ENCODE data around the gene PYROXD2.

The PYROXD2 gene

DNA sequence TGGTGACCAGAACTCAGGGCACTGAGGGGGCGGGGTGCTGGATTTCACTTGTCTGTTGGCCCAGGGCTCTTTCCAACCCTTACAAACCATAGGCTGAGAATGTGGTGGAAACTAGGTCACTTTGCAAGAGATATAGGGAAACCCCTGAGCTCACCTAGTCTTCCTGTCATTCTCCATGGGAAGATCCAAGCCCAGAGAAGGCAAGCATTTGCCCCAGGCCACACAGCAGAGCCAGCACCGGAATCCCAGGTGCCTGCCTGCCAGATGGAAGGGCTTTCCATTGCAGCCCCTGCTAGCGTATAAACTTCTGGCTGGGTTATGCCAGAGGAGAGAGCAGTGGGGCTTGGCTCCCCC is 427 bp downstream of the PYROXD2 start:
- FAIRE-seq, result no peak

DNA sequence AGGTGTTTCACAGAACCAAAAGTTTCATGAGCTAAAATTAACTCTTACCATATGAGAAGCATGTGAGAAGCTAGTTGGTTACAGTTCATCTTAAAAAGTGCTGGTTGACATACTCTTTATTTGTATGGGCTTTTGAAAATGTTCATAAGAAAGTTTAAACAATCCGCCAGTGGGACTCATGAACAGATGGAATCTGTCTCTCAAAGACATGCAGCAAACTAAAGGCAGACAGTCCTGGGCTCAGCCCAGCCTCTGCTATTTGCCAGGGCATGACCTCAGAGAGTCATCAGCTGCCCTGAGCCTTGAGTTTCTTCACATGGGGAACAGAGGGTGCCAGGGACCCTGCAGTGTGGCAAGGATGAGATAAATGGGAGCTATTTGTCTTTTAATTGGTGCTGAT is 3.2 kb downstream of the PYROXD2 start:
- no peak for FAIRE-seq

DNA sequence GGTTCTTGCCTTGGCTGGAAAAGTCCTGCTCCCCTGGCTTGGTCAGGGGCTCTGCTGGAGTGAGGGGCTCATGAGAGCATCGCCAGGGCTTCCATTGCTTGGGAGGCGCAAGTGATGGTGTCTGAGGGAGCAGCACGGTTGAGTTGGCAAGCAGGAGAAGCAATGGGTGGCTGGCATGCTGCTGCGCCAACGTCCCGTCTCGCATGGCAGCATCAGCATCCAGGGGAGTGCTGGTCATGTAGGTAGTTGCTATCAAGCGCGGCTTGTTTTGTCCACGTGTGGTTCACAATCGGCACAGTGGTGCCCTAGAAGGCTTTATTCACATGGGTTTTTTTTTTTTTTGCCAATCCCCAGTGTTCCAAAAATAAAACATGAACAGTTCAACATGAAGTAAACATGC is 3.8 kb downstream of the PYROXD2 start:
- no peak for FAIRE-seq

DNA sequence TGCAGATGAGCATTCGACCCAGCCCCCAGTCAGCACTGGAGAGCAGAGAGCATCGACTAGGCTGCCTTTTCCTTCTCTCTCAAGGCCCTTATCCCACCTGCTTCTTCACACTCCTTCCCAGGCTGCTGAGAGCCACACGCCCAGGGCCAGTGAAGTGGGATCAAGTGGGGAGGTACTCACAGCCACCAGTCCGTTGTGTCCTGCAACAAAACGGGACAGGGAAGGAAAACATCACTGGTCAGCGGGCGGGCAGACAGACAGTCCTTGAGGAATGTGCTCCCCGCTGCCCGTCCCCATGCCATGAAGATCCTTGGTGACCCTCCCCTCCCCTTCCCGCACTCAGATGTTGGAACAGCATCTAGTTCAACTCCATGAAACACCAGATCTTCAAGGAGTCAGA is 4.2 kb downstream of the PYROXD2 start:
- no peak for FAIRE-seq

DNA sequence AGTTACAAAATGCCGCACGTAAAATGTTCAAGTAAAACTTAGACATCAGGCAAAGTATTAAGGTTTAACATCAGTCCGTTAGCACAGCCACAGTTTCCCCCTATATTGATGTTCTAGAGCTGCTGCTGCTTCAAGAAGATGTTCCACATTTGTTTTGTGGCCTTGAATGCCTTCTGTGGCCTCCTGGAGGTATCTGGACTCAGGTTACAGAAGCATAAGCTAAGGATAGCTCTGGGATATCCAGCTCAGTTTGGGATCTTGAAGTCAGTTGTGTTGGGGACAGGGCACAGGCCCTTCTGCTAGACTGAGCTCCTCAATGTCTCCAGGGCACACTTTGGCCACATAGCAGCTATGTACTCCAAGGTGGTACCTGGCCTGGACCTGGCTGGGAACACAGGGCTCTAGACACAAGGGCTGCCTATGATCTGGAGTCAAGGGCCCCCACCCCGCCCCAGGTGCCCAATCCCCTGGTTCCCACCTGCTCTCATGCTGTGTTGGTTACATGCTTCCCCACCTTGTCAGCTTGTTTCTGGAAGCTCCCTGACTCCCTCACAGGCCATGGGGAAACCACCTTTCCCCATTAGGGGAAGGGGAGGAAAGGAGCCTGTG is 4.7 kb downstream of the PYROXD2 start:
- no peak for FAIRE-seq

DNA sequence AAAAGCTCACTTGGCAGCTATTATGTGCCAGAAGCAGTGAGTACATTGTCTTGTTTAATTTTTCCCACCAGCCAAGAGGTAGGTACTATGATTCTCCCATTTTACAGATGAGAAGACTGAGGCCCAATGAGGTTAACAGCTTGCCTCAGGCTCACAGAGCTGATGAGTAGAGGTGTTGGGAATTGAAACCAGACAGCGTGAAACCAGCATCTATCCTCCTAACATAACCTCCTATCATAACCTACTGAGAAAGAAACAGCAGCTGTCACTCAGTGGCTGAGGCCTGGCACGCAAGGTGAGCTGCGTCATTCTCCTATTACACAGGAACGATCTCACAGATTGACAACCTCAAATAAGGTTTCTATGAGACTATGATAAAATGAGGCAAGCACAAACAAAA is 6.2 kb downstream of the PYROXD2 start:
- no peak for FAIRE-seq

DNA sequence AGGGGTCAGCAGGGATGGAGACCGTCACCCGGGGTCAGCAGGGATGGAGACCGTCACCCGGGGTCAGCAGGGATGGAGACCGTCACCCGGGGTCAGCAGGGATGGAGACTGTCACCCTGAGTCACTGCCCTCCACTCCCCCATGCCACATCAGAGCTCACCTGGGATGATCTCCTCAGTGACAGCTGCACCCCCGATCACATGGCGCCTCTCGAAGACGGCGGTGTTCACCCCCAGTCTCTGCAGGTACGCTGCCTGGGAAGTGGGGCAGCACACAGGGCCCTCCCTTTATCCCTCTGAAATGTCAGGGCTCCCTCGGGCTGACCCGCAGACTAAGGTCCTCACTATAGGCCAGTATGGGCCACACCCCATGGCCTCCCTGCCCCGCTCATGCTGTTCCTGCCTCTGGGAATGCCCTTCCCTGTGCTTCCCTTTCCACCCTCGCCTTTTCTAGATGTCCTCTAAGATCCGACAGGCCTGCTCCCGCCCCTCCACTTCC is 7.2 kb downstream of the PYROXD2 start:
- FAIRE-seq, result no peak

DNA sequence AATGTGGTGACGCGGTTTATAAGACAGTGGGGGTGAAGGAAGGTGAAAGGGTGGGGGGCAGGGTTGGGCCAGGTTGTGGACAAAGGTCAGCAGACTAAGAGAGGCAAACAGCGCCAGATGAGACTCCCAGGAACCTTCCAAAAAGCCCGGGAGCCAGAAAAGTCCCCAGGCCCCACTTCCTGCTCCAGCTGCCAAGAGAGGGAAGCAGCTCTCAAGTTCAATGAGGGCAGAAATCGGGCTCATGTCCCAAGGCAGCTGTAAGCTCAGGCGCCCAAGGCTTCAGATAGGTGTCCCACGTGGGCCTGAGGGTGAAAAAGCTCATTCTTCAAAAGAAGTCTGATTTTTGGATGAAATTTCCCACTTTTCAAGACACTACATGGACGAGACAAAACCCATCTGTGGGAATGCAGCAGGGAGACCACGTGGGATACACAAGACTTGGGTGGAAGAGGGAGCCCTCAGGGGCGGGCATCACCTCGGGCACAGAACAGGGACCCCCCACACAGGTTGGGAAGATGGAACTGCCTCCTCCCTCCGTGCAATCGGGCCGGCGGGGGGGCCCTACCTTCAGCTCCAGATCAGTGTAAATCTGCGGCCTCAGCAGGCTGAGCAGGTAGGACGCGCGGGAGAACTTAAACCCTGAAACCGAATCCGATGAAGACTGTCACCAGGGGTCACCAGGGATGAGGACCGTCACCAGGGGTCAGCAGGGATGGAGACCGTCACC is 7.8 kb downstream of the PYROXD2 start:
- no peak for FAIRE-seq

DNA sequence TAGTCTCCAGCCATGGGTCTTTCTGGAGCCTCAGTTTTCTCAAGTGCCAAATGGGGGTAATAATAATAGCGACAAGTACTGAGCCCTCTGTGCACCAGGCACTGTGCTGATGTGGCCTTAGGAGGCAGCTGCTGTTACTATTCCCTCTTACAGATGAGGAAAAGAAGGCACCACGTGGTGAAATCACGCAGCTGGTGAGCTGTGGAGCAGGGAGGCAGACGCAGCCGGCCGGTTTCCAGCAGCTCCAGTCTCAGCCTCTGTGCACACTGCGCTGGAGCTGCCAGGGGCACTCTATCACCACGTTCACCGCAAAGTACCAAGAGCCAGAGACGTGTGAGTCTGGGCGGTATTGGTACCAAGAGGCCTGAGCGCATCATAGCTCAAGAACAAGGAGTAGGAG is 9.6 kb downstream of the PYROXD2 start:
- FAIRE-seq, result no peak

DNA sequence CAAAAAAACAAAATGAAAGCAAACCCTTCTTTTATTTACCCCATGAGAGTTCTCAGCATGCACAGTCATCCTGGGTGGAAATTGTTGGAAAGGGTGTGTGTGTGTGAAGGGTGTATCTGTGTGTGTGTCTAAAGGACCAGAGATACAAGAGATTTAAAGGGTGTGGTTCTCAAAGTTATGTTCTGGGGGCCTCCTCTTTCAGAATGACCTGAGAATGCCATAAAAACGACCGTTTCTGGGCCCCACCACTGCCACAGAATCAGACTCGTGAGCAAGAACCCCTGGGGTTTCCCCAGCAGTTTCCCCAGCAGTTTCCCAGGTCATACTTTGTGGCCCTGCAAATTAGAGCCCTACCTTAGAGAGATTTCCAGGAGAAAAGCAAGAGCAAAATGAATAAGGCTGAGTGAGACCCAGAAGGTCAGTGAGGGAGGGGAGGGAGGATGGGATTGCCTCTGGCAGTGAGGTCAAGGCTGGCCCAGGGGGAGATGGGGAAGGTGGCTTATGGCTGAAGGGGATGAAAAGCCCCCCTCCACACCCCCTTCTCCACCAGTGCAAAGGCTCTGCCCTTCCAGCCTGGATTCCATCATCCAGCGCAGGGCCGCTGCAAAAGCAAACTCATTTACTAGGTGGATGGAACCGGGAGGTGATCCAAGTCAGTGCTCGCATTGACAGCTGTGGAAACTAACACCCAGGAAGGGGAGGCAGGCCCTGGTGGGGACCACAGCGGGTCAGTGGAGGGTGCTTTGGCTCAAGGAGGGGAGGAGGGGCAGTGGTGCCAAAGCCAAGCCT is 10.2 kb downstream of the PYROXD2 start:
- FAIRE-seq, result no peak

DNA sequence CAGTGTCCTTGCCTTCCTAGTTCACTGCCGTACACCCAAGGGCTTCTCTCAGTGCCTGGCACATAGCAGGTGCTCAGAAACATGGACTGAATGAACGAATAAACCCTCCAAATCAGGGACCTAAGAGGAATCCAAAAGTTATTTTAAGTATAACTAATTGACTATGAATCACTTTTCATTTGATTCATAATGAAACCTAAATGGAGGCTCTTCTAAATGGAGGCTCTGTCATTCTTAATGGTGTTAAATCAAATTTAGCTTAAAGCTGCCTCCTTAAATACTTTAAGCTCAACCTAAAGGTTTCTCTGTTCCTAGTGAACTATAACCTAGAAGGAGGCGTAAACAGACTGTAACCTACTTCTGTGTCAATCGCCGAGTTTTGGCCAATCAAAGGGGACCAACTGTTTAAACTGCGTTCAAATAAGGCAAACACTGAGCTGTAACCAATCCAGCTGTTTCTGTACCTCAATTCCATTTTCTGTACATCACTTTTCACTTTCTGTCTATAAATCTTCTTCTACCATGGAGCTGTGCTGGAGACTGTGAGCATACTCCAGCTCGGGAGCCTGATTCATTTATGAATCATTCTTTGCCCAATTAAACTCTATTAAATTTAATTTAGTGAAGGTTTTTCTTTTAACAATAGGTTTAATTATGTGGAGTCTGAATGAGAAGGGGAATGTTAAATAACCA is 11.0 kb downstream of the PYROXD2 start:
- FAIRE-seq, result no peak

DNA sequence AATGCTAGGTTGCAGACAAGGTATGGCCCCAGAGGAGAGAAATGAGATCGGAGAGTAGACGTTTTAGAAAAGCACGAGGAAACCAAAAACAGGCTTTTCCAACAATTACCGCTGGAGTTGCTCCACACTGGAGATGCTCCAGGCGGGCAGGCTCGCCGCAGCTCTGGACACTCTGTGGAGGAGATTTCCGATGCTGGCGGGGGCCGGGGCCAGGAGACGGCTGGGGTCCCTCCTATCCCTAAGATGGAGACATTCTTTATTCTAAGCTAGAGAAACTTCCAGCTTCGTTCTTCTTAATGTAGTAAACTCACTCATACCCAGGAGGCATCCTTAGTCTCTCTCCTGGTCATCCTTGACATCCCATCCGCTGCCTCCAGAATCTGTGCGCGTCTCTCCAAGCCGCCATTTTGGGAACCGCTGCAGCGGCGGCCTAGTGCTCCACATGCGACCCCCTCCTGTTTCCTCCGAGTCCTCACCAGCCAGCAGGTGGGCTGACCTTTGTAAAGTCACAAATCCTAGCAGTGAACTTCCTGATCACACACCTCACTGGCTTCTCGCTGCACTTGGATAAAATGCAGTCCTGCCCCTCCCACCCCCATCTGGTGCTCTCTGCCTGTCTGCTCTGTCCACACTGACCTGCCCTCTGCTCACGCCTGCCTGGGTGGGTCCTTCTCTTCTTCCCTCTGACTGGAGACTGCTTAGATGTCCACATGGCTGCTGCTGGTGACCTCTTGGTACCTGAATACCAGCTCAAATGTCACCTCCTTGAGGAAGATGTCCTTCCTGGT is 11.9 kb downstream of the PYROXD2 start:
- FAIRE-seq, result no peak

DNA sequence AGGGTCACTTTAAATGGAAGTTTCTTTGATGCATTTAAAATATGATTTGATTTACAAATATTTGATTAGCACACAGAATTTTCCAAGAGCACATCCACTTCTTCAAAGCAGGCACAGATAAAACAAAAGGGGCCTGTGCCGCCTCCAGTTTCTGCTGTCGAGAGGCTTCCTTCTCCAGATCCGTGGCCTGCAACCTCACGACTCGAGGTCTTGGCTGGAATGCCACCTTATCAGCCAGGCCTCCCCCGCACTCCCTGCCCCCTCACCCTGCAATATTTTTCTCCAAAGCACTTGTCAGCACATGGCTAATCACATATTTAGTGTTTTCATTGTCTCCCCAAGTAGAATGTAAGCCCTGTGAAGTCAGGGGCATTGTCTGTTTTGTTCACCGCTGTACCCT is 12.5 kb downstream of the PYROXD2 start:
- no peak for FAIRE-seq

DNA sequence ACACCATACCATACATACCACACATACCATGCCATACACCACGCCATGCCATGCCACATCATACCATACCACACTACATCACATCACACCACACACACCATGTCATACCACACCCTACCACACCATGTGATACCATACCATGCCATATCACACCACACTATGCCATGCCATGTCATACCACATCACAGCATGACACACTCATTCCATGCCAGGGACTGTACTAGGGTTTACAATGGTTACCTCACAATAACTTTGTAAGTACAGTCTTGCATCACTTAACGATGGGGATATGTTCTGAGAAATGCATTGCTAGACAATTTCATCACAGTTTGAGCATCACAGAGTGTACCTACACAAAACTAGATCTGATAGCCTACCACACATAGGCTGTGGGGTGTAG is 14.5 kb downstream of the PYROXD2 start:
- FAIRE-seq, result no peak

DNA sequence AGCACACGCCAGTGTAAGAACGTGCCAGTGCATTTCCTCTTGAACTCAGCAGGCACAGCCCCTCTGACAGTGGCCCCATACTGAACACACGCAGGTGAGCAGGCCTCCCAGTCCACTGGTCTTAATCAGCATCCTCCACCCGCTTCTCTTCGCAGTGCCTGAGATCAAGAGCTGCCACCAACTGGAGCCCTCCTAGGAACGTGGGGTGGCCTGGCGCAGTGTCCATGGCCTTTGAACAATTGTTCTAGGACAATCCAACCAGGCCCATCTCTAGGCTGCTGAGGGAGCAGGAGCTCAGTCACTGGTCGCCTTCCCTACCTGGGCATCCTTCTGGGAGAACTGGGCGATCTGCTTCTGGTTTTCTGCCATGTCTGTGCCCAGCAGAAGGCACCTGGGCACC is 15.2 kb downstream of the PYROXD2 start:
- FAIRE-seq, result no peak

DNA sequence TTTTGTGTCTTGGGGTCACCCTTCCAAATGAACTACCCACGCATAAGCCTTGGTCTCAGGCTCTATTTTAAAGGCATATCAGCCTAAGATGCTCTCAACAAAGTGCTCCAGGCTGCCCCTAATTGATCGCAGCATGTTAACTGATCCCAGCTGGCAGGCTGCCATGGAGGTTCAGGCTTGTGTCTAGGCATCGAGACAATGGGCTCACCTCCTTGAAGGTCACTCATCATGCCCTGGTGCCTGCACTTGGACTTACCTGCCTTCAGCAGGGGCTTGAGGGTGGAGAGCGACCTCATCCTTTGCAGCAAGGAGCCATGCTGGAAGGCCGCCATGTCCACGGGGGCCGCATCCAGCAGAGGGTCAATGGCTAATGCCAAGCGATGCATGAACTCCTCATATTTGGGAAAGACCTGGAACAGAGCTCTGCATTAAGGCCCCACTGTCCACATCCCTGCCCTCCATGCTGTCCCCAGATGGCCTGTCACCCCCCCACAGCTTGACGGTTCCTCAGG is 17.8 kb downstream of the PYROXD2 start:
- FAIRE-seq, result no peak

DNA sequence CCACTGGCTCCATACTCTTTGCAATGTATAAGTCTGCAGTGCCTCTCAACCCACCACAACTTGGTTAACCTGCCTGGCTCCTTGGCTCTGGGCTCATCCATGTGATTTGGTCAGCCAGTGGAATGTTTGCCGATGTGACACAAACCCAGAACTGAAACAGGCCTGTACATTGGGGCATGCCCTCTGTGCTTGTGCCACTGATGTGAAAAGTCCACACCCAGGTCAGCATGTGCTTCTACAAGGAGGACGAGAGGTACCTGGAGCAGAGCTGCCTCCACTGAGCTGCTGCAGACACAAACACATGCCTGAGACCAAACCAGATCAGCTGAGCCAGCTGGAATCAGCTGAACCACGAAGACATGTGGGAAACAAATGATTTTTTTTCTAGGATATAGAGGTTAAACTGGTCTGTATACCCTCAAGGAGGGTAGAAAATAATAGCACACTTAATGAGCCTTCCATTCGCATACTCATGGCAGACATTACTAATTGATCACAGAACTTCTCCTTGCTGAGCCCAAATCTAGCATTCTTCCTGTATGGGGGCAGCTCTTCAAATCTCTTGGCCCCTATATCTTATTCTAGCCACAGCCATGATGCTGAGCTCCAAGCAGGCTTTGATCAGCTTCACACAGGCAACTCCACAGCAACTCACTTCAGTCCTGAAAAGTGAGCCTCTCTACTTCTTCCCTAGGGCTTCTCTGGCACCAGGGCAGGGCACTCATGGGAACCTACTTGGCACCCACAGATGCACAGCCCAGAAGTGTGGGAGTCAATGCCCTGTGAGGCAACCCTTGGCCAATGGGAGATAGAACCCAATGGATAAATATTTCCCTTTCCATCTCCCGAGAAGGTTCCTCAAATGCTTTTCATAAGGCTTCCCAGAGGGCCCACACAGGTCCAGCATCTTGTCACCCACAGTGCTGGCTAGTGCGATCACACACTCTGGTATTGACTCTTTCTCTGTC is 18.6 kb downstream of the PYROXD2 start:
- FAIRE-seq, result no peak

DNA sequence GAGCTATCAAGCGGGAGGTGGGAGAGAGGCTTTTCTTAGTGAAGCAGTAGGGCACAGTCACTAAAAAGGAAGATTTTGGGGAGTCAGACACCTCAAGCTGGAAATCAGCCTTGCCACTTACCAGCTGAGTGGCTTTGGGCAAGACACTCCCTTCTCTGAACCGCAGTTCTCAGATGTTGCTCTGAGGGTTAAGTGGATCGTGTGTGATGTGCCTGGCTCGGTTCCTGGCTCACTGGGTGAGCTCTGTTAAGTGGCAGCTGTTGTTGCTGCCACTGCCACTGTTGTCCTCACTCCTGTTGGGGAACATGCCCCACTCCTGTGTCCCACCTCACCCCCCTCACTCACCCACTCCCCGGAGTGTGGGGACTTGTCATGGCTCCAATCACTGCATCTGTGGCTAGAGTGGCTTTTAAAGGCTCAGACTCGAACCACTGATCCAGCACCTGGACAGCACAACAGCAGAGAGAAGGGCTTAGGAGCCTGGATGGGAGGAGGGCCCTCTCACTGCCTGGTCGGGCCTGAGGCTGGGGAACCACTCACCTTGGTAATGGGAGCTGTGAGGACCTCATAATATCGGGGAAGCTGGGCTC is 20.0 kb downstream of the PYROXD2 start:
- no peak for FAIRE-seq

DNA sequence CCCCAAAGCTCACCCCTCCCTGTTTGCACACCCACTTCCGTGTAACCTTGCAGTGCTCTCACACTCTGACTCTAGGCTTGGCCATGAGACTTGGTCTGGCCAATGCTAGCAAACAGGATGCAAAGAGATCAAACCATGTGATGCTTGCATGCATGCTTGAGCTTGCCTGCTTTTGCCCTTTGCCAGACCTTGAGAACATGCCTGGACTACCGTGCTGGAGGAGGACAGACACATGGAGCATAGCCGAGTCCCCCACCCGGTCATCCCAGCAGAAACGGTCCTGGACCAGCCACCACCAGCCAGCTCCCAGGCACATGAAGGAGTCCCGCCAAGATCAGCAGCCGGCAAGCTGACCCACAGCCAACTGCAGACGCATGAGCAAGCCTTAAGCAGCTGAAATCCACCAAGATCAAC is 23.4 kb downstream of the PYROXD2 start:
- FAIRE-seq, result no peak

DNA sequence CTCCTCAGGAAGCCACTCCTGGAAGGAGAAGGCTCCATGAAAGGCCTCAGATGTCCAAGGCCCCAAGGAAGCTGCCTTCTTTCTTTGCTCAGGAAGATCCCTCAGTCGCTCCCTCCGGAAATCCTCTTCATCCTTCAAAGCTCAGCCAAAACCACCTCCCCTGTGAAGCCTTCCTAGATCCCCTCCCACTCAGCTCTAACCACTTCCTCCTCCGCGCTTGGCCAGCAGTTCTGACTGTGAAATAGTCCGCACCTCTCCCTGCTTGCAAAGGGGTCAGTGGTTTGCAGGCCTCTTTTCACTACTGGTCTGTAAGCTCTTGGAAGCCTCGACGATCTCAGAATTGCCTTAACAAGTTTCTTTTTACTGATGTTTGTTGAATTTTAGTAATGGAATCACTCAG is 23.9 kb downstream of the PYROXD2 start:
- FAIRE-seq, result no peak

DNA sequence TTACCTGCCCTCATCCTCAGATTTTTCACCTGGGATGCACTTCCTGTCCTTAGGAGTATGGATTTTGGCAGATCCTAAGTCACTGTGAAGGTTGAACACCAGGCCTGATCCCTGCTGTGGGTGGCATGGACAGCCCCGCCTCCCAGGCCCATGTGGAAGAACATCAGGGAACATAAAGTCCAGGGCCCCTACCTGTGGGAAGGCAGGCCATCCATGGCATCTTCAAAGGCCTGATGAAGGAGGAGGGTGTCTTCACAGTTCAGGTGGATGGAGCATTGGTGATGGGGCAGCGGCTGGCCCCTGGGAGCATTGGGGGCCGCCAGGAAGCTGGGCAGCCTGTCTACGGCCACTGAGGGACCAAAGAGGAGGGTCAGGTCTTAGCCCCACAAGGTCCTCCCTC is 24.6 kb downstream of the PYROXD2 start:
- FAIRE-seq, result no peak
